ENCODE results near the gene PLAGL2. TPM values are rescaled to one million over a fixed set of nuclear protein-coding genes. Genes with fewer than 3 reads are reported as not detected.
"Not testable (repeated sequence)": the region's sequence is repeated elsewhere in the genome, so short reads cannot be mapped to it uniquely, and the experiment has no call there.

PLAGL2 gene, protein sequence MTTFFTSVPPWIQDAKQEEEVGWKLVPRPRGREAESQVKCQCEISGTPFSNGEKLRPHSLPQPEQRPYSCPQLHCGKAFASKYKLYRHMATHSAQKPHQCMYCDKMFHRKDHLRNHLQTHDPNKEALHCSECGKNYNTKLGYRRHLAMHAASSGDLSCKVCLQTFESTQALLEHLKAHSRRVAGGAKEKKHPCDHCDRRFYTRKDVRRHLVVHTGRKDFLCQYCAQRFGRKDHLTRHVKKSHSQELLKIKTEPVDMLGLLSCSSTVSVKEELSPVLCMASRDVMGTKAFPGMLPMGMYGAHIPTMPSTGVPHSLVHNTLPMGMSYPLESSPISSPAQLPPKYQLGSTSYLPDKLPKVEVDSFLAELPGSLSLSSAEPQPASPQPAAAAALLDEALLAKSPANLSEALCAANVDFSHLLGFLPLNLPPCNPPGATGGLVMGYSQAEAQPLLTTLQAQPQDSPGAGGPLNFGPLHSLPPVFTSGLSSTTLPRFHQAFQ
- 5.9 and 6.0 TPM in 2 replicates for total RNA-seq (2014; rRNA removed; shearing (Covaris generic))

DNA sequence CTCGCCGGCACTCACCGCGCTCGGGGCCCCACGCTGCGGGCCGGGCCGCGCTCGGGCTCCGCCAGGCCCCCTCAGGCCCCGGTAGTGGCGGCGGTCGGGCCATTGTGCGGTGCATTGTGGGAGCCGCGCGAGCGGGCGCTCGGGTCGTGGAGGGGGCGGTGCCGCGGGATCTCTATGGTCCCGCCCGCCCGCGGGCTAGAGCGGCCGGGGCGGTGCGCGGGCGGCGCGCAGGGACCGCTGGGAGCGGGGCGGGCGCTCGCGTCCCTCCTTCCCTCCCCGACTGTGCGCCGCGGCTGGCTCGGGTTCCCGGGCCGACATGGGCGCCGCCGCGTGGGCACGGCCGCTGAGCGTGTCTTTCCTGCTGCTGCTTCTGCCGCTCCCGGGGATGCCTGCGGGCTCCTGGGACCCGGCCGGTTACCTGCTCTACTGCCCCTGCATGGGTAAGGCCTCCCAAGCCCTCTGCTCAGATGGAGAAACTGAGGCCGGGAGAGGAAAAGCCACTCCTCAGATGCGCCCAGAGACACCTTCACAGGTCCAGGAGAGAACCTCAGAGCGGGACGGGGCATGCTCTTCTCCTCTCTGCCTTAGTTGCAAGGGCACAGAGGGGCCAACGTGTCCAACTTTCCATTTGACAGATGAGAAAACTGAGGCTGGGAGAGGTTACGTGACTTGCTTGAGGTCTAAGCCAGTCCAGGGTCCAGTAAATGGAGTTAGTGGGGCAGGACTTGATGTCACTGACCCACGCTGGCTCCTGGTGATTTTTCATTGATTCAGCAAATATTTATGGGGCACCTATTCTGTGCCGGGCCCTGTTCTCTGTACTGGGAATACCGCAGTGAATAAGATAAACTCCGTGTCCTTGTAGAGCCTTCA is at the start of gene PLAGL2, which contains the start of gene POFUT1:
TSS of gene PLAGL2 (minus strand) at position 118 of the 873 bp plus-strand sequence. CDS start 5,565 bp downstream, outside the sequence.
TSS of gene POFUT1 (plus strand) at position 255 of the 873 bp plus-strand sequence. CDS start at position 317, 62 bp downstream.
- peak; percentile 92 for DNase-seq (ENCODE audit: low read depth)

DNA sequence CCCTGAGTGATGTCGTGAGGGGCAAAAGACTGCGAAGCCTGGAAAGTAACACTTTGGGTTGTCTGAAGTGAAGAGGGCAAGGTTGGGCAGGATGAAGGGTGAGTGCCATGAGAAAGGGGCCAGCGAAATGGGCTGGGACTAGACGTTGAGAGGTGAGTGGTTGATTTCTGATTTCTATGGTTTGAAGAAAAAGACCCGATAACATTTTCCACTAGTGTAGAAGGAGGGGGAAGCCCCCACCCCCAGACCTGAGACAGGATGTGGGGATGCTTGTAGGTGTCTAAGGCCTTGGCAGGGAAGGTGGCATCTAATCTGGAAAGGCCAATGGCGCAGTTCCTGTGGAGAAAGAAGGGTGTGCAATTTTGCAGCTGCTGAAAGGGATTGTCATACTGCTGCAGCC is 44.6 kb upstream of the PLAGL2 start:
- no peak for DNase-seq (ENCODE audit: low read depth)

DNA sequence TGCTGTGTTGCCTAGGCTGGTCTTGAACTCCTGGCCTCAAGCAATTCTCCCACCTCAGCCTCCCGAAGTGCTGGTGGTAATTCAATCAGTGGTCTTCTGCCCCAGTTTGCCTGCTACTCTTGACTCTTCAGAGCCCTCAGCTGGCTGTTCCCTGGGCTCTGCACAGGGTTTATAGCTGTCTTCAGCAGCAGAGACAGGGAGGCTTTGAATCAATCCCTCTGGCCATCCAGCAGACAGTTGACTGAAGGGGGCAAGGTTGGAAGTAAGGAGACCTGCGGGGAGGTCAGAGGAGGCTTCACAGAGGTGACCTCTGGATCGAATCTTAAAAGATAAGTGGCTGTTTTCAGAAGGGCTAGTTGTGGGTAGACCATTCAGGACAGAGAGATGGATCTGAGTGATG is 43.9 kb upstream of the PLAGL2 start:
- DNase-seq (ENCODE audit: low read depth), result no peak

DNA sequence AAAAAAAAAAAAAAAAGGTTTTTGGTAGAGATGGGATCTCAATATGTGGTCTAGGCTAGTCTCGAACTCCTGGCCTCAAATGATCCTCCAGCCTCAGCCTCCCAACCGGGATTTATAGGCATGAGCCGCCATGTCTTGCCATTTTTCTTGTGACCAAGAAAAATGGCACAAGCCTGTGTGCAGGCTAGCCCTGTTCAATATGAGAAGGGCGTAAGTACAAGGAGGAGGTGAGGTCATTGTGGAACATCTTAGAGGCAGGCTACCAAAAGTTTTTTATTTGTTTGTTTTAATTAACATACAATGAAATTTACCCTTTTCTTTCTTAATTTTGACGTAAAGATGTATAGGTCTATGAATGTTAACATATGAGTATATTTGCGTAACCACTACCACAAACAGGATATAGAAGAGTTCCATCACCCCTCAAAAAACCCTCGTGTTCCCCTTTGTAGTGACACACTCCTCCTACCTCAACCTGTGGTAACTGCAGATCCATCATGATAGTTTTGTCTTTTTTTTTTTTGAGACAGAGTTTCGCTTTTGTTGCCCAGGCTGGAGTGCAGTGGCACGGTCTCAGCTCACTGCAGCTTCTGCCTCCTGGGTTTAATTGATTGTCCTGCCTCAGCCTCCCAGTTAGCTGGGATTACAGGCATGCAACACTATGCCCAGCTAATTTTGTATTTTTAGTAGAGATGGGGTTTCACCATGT is 41.6 kb upstream of the PLAGL2 start:
- DNase-seq (ENCODE audit: low read depth), result no peak

DNA sequence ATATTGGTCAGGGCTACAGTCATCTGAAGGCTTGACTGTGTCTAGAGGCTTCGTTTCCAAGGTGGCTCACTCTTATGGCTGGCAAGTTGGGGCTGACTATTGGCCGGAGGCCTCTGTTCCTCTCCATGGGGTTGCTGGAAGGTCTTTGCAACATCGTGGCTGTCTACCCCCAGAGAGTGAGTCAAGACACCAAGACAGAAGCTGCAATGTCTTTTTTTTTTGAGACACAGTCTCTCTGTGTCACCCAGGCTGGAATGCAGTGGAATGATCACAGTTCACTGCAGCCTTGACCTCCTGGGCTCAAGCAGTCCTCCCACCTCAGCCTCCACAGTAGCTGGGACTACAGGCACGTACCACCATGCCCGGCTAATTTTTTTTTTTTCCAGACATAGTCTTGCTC is 40.5 kb upstream of the PLAGL2 start:
- DNase-seq (ENCODE audit: low read depth), result peak; percentile 25

DNA sequence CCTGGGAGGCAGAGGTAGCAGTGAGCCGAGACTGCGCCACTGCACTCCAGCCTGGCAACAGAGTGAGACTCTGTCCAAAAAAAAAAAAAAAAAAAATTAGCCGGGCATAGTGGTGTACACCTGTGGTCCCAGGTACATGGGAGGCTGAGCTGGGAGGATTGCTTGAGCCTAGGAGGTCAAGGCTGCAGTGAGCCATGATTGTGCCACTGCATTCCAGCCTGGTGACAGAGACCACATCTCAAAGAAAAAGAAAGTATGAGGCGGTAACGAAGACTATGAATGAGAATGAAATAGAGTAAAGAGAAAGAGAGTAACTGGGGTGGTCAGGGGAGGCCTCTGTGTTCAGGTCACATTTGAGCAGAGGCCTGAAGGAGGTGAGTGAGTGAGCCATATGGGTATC is 38.7 kb upstream of the PLAGL2 start:
- DNase-seq (ENCODE audit: low read depth), result not testable (repeated sequence)

DNA sequence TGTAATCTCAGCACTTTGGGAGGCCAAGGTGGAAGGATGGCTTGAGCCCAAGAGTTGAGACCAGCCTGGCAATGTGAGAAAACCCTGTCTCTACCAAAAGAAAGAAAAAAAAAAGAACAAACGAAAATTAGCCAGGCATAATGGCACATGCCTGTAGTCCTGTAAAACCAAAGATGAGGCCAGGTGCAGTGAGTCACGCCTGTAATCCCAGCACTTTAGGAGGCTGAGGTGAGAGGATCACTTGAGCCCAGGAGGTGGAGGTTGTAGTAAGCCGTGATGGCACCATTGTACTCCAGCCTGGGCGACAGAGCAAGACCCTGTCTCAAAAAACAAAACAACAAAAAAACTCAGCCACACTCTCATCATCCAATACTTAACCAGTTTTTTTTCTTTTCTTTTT is 37.4 kb upstream of the PLAGL2 start:
- no peak for DNase-seq (ENCODE audit: low read depth)

DNA sequence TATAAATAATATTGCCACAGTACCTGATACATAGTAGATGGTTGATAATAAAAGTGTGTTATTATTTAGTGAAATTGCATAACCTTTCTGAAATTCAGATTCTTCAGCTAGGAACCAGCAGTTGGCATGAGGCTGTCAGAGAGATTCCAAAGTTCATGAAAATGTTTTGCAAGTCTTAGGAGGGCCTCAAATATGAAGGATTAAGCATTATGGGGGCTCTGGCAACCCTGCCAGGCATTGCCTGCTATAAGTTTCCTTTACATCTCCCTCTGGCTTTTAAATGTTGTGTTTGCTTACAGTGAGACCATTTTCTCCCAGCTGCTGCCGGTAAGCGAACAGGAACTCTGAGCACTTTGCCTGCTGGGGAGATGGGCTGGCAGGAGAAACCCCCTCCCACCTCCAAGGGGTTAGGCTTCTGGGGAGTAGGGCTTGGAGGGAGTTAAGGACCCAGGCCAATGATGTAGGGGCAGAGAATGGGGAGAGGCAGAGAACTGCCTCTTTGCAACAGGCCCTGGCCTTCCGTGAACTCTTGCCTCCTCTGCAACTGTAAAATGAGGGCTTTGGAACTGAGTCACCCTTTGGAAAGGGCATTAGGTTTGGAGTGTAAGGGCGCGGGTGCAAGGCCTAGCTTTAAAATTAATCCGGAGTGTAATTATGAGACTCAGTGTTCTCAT is 36.7 kb upstream of the PLAGL2 start:
- no peak for DNase-seq (ENCODE audit: low read depth)

DNA sequence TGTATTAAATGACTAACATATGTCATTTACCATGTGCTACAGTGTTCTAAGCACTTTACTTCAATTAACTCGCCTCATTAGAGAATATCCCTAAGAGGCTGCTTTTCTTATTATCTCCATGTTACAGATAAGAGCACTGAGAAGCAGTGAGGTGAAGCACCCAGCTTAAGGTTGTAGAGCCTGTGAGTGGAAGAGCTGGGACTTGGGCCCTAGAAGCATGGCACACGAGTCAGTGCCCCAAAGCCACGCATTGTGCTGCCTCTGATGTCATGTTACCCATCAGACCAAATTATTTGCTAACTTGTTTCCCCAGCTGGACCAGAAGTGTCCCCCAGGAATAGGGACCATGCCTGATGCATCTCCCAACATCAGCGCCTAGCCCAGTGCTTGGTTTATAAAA is 34.3 kb upstream of the PLAGL2 start:
- no peak for DNase-seq (ENCODE audit: low read depth)

DNA sequence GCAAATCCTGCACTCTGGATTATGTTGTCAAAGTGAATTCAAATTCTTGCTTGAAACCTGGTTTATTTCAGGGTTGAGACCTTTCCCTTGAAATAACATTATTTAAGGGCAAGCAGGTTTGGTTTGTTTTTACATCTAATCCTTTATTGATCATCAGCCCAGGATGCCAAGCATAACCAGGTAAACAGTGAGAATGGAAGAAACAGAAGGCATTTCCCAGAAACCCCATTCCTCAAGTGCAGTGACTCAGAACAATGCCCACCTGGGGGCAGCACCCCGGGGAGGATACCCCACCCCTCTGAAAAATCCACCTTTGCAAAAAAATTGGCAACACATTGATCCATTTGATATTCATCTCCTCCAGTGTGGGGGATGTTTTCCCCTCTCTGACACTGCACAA is 32.7 kb upstream of the PLAGL2 start:
- DNase-seq (ENCODE audit: low read depth), result no peak

DNA sequence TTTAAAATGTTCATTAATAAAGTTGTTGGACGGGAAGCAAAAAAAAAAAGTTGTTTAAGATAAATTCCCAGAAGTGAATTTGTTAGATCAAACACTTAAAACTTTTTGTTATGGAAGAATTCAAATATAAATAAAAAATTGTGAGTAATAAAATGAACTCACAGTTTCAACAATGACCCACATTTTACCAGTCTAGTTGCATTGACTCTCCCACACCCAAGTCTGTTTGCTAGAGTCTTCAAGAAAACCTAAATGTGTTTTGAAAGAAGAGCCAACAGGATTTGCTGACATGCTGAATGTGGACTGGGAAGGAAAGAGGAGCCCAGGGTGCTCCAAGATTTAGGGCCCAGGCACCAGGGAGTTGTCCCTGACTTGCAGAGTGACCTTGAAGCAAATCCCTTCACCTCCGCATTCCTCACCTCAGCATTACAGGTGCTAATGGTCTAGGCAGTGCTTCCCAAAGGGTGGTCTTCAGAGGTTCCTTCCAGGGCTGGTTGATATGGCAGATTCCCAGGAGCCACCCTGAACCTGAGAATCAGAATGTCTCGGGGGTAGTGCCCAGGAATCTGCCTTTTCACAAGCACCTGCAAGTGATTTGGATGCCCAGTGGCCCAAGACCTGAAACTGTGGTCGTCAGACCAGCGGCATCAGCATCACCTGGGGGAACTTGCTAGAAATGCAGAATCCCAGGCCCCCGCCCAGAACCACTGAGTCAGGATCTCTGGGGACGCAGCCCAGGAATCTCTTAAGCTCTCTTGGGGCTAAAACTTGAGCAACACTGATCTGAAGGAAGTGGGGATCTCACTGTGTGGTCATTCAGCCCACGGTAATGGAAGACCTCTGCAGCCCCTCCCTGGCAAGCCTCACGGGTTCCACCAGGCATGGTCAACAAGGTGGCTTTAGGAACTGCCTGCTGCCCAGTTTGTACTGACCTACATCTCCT is 31.2 kb upstream of the PLAGL2 start:
- no peak for DNase-seq (ENCODE audit: low read depth)

DNA sequence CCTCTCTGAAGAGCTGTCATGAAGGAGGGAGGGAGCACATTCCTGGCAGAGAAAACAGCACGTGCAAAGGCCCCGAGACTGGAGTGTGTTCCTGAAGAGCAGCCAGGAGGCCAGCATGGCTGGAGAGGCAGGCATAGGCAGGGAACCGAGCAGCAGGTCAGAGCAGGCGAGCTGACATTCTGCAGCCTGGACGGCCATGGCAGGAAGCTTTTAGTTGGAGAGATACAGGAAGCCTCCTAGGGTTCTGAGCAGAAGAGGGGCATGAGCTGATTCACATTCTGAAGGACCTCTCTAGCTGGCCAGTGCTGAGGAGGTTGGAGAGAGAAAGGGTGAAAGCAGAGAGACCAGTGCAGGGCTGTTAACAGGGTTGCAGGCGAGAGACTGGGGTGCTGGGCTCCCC is 29.9 kb upstream of the PLAGL2 start:
- DNase-seq (ENCODE audit: low read depth), result no peak

DNA sequence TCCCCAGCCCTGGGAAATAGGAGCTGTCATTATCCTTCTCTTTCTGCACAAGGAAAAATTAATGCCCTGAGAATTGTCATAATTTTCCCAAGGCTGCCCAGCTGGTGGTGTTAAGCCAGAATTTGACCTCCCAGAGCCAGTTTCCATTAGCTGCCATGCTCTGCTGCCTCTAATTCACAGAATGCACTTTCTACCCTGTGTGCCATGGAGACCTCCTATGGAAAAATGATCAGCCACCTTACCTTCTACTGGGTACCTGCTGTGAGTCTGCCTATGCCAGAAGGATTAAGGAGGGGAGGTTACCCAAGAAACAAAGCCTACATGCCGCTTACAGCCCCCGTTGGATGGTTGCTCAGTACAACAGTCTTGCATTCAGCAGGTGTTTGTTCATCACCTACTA is 29.3 kb upstream of the PLAGL2 start:
- DNase-seq (ENCODE audit: low read depth), result no peak

DNA sequence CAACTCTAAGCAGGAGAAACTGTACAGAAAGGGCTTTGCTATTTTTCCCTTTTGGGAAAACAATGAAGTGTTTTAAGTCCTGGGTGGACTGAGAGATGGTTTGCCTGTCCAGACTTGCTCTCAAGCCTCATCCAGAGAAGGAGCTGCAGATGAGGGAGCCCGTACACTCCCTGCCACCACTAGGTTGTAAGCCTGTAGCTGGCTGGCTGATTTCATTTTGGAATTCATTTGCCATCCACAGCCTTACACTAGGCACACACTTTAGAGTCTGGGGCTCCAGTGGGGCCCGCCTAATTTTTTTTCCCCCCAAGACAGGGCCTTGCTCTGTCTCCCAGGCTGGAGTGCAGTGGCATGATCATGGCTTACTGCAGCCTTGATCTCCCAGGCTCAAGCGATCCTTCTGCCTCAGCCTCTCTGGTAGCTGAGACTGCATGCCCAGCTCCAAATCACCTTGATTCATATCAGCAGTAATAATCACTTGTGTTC is 28.5 kb upstream of the PLAGL2 start:
- DNase-seq (ENCODE audit: low read depth), result no peak

DNA sequence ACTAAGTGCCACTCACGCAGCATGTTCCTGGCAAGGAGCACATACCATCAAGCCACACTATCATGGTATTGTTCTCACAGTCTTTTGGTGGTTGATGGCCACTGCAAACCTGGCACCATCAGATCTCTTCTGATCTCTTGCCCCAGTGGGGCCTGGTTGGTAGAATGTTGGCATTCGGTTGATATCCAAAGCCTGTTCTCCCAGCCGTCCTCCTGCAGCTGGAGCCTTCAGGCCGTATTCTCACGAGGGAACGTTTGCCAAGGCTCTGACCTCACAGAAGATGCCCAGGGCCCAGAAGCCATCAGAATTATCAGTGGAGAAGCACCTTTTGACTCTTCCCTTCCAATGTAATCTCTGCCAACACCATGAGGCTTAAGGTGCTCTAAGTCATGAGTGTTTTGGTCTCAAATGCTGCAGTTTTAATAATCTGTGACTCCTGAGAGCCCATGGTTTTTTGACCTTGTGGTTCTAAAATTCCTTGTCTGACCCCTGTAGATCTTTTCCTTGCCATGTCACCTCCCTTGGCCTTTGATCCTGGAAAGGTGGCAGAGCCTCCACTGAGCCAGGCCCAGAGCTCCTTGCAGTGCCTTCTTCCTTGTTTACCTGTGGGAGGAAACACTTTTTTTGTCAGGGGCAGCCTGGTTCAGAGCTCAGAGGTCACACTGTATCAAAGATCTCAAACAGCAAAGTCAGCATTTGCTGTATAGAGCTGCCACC is 27.9 kb upstream of the PLAGL2 start:
- DNase-seq (ENCODE audit: low read depth), result no peak

DNA sequence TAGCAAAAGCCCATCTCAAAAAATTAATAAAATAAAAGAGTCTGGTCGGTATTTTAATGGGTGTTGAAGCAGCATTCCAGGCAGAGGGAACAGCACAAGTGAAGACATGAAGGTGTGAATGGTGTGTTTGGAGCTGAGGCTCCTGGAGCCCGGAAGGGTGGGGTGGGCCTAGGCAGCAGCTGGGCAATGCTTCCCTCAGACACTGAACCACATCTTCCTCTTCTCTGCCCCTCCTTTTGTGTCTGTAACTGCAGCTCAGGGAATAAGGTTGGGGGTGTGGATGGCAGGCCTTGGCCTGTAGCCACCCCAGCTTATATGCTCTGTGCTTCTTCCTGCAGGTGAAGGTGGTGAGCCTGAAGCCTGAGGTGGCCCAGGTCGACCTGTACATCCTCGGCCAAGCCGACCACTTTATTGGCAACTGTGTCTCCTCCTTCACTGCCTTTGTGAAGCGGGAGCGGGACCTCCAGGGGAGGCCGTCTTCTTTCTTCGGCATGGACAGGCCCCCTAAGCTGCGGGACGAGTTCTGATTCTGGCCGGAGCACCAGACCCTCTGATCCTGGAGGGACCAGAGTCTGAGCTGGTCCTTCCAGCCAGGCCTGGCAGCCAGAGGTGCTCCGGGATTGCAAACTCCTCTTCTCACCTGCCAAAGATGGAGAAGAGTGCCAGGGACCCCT is 26.7 kb upstream of the PLAGL2 start:
- no peak for DNase-seq (ENCODE audit: low read depth)

DNA sequence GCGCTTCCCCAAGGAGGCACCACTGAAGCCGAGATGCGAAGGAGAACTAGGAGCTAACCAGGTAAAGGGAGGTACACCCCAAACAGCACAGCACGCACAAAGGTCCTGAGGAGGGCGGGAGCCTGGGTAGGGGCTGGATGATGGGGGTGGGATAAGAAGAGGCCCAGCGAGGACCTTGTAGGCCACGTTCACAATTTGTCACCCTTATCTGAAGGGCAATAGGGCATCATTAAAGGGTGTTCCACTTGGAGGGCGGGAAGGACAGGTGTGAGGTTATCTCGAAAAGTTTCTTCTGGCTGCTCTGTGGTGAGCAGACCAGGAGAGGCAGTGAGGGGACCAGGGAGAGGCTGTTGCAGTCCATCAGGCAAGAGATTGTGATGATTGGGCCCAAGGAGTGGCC is 25.7 kb upstream of the PLAGL2 start:
- no peak for DNase-seq (ENCODE audit: low read depth)

DNA sequence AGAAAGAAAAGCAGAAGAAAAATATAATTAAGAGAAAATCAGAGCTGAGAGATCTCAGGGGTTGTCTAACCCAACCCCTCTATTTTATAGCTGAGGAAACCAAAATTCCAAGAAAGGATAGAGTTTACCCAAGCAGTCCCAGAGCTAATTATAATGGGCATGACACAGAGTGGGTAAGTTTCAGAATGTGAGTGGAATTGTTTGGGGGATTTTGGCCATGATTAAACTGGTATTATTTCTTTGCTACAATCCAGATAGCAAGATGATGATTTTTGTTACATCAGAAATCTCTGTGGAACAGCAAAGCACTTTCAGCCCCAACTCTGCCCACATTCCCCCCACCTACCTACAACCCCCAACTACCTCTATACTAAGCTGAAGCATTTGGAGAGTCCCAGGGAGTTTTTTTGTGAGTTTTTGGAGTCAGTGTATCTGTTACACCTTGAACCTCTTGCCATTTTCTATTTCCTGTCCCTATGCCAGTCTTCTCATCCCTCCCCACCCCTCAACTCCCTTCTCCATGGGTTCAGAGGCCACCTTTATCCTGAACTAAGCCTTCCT is 24.9 kb upstream of the PLAGL2 start:
- no peak for DNase-seq (ENCODE audit: low read depth)

All from RPMI7951 (cell line).